Fibroblast of lung (primary cell): Measurements from ENCODE around the gene PITHD1. TPM values are rescaled to one million over a fixed set of nuclear protein-coding genes. Genes with fewer than 3 reads are reported as not detected.
A peak's percentile ranks its signal among the peaks of the same experiment; 100 is the strongest.

Source experiments
- DNase-seq, 2 donors: peaks; one replicate each; pipeline versions ENCODE4 v3.0.0 to v3.0.0-alpha.2; 2010; ENCODE audit warnings: low read depth in 2 of 2
- H2AFZ ChIP-seq: 2 replicates; pipeline ENCODE4 v1.5.1; 2012; ENCODE audit warnings: low read length, control low read depth, inconsistent platforms
- H3K27ac ChIP-seq: 2 replicates; pipeline ENCODE4 v1.5.1; 2011; ENCODE audit warnings: low read length, control low read depth; ENCODE audit not compliant: insufficient read depth
- H3K27me3 ChIP-seq: 2 replicates; pipeline ENCODE4 v1.5.1; 2011; ENCODE audit warnings: mild to moderate bottlenecking, low read length; ENCODE audit not compliant: control insufficient read depth, insufficient read depth
- H3K36me3 ChIP-seq: 2 replicates; pipeline ENCODE4 v1.5.1; 2011; ENCODE audit warnings: low read length; ENCODE audit not compliant: control insufficient read depth, insufficient read depth
- H3K4me1 ChIP-seq: 2 replicates; pipeline ENCODE4 v1.5.1; 2011; ENCODE audit warnings: low read length; ENCODE audit not compliant: control insufficient read depth, insufficient read depth; ENCODE audit errors: extremely low read depth
- H3K4me2 ChIP-seq: 2 replicates; pipeline ENCODE4 v1.5.1; 2011; ENCODE audit warnings: low read length, control low read depth; ENCODE audit not compliant: insufficient read depth; ENCODE audit errors: extremely low read depth
- H3K4me3 ChIP-seq, 4 experiments: fragments of 200-600 bp in 1 of 4; sonication (generic) in 1 of 4; replicated peaks in 1 of 4; 2 replicates each; pipeline ENCODE4 v1.5.1; 2011 to 2016; ENCODE audit warnings: low read length in 4 of 4, low read depth in 3 of 4, mild to moderate bottlenecking in 3 of 4, control low read depth in 2 of 4, inconsistent platforms in 1 of 4, mixed read lengths in 1 of 4; ENCODE audit not compliant: insufficient read depth in 1 of 4; ENCODE audit errors: control extremely low read depth in 1 of 4
- H3K79me2 ChIP-seq: 2 replicates; pipeline ENCODE4 v1.5.1; 2012; ENCODE audit warnings: mild to moderate bottlenecking, low read length, inconsistent platforms; ENCODE audit not compliant: control insufficient read depth, insufficient read depth
- H3K9ac ChIP-seq: 2 replicates; pipeline ENCODE4 v1.5.1; 2011; ENCODE audit warnings: mild to moderate bottlenecking, low read length, control low read depth; ENCODE audit not compliant: insufficient read depth
- H3K9me3 ChIP-seq: 2 replicates; pipeline ENCODE4 v1.5.1; 2012; ENCODE audit warnings: low read depth, low read length; ENCODE audit not compliant: control insufficient read depth, insufficient read depth
- H4K20me1 ChIP-seq: 2 replicates; pipeline ENCODE4 v1.5.1; 2011; ENCODE audit warnings: low read length; ENCODE audit not compliant: control insufficient read depth, insufficient read depth; ENCODE audit errors: extremely low read depth
- EZH2 ChIP-seq: IDR thresholded peaks from 2 replicates; pipeline ENCODE4 v1.5.1; 2012; ENCODE audit warnings: low read length, control low read depth, mild to moderate bottlenecking; ENCODE audit errors: missing control alignments
- polyA plus RNA-seq, 2 donors: library from polyadenylated mRNA; depleted of rRNA in 1 of 2; stranded (reverse) in 1 of 2; unstranded in 1 of 2; fragments of >200 nt; gene quantifications; 2 replicates each; pipeline ENCODE4 v1.2.1, GENCODE V29; 2011 to 2012; ENCODE audit warnings: missing spikeins in 1 of 2
- total RNA-seq: library from RNA; depleted of rRNA; stranded (reverse); fragments of >200 nt; gene quantifications from 2 replicates; pipeline ENCODE4 v1.2.1, GENCODE V29; 2014
- TF ChIP-seq, protein P1 (sequence below), 2 donors: IDR thresholded peaks in 1 of 2; conservative IDR thresholded peaks in 1 of 2; 1 replicate in 1 of 2; 2 replicates in 1 of 2; pipeline ENCODE4 v1.5.1; 2011 to 2012; ENCODE audit warnings: low read length in 2 of 2, control low read depth in 1 of 2, inconsistent platforms in 1 of 2, low read depth in 1 of 2, mild to moderate bottlenecking in 1 of 2

PITHD1 gene
- total and polyA plus RNA-seq, 2 donors (not counting 1 experiment from before 2014, with no cell fraction given), result 40.5 to 47.7 TPM

DNA sequence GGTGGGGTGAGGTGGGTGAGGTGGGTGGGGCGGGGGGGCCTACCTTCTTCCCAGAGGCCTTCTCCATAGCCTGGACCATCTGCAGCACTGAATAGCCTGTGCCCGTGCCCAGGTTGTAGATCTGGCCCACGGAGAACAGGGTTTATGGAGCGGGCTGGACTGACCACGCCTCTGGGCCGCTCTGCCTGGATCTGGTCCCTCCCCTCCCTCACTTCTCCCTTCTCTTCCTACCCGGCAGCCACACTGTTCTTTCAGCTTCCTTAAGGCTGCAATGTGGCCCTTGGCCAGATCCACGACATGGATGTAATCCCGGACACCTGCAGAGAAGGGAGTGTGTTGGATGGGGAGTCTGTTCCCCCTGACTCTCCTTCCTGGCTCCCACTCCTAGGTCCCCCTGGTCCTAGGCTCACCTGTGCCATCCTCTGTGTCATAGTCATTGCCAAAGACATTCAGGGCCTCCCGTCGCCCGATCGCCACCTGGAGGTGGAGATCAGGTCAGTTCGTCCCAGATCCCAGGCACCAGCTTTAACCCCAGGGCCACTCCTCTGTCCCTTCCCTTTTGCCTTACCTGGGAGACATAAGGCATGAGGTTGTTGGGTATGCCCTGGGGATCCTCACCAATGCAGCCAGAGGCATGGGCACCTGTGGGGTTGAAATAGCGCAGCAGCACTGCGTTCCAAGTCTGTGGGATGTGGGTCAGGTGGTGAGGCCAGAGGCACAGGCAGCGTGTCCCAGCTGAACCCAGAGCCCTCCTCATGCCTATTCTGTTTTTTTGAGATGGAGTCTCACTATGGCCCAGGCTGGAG is 18.5 kb downstream of the PITHD1 start:
- Histone ChIP-seq H4K20me1 (no peaks in the 10 kb centered on the region), H3K27ac (no peak overlapping the region), H3K4me3 (no peak overlapping the region), H3K27me3 (no peaks in the 10 kb centered on the region), H3K9ac (no peak overlapping the region), H3K4me1 (peaks cover 13% of the 10 kb centered on the region), H2AFZ (no peak overlapping the region), H3K36me3 (peaks cover 14% of the 10 kb centered on the region), H3K4me2 (no peak overlapping the region), H3K79me2 (peaks cover 13% of the 10 kb centered on the region), H3K9me3 (no peaks in the 10 kb centered on the region)
- TF ChIP-seq, protein P1, sequence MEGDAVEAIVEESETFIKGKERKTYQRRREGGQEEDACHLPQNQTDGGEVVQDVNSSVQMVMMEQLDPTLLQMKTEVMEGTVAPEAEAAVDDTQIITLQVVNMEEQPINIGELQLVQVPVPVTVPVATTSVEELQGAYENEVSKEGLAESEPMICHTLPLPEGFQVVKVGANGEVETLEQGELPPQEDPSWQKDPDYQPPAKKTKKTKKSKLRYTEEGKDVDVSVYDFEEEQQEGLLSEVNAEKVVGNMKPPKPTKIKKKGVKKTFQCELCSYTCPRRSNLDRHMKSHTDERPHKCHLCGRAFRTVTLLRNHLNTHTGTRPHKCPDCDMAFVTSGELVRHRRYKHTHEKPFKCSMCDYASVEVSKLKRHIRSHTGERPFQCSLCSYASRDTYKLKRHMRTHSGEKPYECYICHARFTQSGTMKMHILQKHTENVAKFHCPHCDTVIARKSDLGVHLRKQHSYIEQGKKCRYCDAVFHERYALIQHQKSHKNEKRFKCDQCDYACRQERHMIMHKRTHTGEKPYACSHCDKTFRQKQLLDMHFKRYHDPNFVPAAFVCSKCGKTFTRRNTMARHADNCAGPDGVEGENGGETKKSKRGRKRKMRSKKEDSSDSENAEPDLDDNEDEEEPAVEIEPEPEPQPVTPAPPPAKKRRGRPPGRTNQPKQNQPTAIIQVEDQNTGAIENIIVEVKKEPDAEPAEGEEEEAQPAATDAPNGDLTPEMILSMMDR (conservative IDR thresholded peaks at IDR 0.05 in 1 of 2, IDR thresholded peaks at IDR 0.05 in 1 of 2; ENCODE audit: low read depth in 1 of 2, low read length in 2 of 2), result no peak
- no peak for TF ChIP-seq EZH2
- DNase-seq, result no peak

DNA sequence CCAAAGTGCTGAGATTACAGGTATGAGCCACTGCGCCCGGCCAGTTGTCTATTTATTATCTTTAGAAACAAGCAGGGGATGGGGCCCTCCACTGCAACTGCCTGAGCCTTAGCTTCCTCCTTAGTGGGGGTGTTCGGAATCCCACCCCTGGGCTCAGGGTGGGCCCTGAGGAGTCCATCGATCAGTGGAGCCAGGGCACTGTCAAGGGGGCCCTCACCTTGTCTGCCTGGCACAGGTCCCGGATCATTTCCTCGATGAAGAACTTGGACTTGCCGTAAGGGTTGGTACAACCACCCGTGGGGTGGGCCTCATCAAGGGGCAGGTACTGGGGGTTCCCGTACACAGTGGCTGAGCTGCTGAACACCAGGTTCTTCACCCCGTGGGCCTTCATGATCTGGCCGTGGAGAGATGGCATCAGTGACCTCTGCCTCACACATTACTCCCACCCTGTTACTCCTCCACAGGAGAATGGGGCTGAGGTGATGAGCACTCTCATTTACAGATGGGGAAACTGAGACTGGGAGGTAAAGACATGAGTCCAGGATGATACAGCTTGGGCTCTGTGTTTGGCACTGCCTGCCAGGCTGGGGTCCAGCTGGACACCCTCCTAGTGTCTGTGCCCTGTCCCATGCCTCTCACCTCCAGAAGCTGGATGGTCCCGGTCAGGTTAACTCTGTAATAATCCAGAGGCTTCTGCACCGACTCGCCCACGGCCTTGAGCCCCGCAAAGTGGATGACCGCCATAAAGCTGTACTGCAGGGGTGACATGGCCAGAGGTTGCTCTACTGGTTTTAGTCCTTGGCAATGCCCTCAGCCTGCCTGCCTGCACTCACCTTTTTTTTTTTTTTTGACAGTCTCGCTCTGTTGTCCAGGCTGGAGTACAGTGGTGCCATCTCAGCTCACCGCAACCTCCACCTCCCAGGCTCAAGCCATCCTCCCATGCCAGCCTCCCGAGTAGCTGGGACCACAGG is 19.5 kb downstream of the PITHD1 start:
- H3K4me3 ChIP-seq, result no peak overlapping the region
- H3K9ac ChIP-seq, result no peak overlapping the region
- peaks cover 14% of the 10 kb centered on the region for H3K36me3 ChIP-seq
- H4K20me1 ChIP-seq, result no peaks in the 10 kb centered on the region
- no peak overlapping the region for H3K27ac ChIP-seq
- H3K4me1 ChIP-seq, result peaks cover 8% of the 10 kb centered on the region
- peaks cover 4% of the 10 kb centered on the region for H3K79me2 ChIP-seq
- H3K27me3 ChIP-seq, result no peaks in the 10 kb centered on the region
- no peak overlapping the region for H2AFZ ChIP-seq
- H3K9me3 ChIP-seq, result no peaks in the 10 kb centered on the region
- H3K4me2 ChIP-seq, result no peak overlapping the region
- DNase-seq, result no peak
- TF ChIP-seq, protein P1 (conservative IDR thresholded peaks at IDR 0.05 in 1 of 2, IDR thresholded peaks at IDR 0.05 in 1 of 2; ENCODE audit: low read depth in 1 of 2, low read length in 2 of 2), result no peak
- TF ChIP-seq EZH2, result no peak

DNA sequence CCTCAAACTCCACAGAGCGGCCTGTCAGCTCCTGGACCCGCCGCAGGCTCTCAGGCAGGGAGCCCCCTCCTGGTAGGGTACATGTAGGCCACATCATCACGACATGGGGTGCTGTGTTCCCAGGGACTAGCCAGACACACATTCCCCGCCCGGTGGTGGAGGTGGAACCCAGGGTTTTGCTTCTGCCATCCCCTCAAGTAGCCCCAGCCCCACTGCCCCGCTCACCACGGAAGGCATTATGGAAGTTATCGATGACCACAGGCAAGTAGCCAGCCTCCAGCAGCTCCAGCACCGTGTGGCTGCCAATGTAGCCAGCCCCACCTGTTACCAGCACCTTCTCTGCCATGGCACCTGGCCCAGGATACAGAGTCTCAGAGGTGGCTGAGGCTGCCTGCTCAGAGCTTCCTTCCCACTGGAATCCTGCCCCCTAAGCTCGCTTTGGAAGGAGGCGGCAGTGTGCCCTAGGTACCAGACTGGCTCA is 20.5 kb downstream of the PITHD1 start:
- H3K9ac ChIP-seq, result no peak overlapping the region
- no peaks in the 10 kb centered on the region for H3K79me2 ChIP-seq
- H3K27me3 ChIP-seq, result no peaks in the 10 kb centered on the region
- H3K36me3 ChIP-seq, result peaks cover 14% of the 10 kb centered on the region
- peak overlapping the region in 1 of 4 experiments; percentile 75 for H3K4me3 ChIP-seq
- no peaks in the 10 kb centered on the region for H3K9me3 ChIP-seq
- H3K4me1 ChIP-seq, result peaks cover 8% of the 10 kb centered on the region
- no peaks in the 10 kb centered on the region for H4K20me1 ChIP-seq
- no peak overlapping the region for H2AFZ ChIP-seq
- TF ChIP-seq, protein P1 (conservative IDR thresholded peaks at IDR 0.05 in 1 of 2, IDR thresholded peaks at IDR 0.05 in 1 of 2; ENCODE audit: low read depth in 1 of 2, low read length in 2 of 2), result no peak
- no peak for TF ChIP-seq EZH2
- no peak for DNase-seq
- H3K4me2 ChIP-seq, result no peak overlapping the region
- peak overlapping the region; percentile 19 for H3K27ac ChIP-seq
